Stomach (tissue), 9 donors: ENCODE data around the gene MBD3L2B. TPM values are rescaled to one million over a fixed set of nuclear protein-coding genes. Genes with fewer than 3 reads are reported as not detected.

Experiments used
- DNase-seq, 2 donors: peaks; one replicate each; pipeline versions ENCODE4 v3.0.0 to v3.0.0-alpha.2; 2013 to 2019
- H3K27ac ChIP-seq, 5 donors: fragments of 200-600 bp in 4 of 5; sonication (generic) in 4 of 5; one replicate each; pipeline ENCODE4 v1.5.1; 2013 to 2019; ENCODE audit warnings: mild to moderate bottlenecking in 1 of 5, moderate library complexity in 1 of 5
- H3K27me3 ChIP-seq, 3 donors: fragments of 200-600 bp; sonication (generic); one replicate each; pipeline ENCODE4 v1.5.1; 2017 to 2019; ENCODE audit warnings: mixed run types in 1 of 3
- H3K36me3 ChIP-seq, 4 donors: fragments of 200-600 bp; sonication (generic); 1 replicate in 3 of 4; 2 replicates in 1 of 4; pipeline ENCODE4 v1.5.1; 2016 to 2019
- H3K4me1 ChIP-seq, 4 donors: fragments of 200-600 bp; sonication (generic); one replicate each; pipeline ENCODE4 v1.5.1; 2016 to 2019
- H3K4me3 ChIP-seq, 4 donors: fragments of 200-600 bp; sonication (generic) in 3 of 4; one replicate each; pipeline ENCODE4 v1.5.1; 2016 to 2019; ENCODE audit warnings: mild to moderate bottlenecking in 1 of 4
- H3K9me3 ChIP-seq, 4 donors: fragments of 200-600 bp; sonication (generic); one replicate each; pipeline ENCODE4 v1.5.1; 2016 to 2019
- CTCF ChIP-seq, 7 experiments: fragments of 450-650 bp in 4 of 7; fragments of 200-600 bp in 3 of 7; sonication (generic) in 3 of 7; IDR thresholded peaks; one replicate each; pipeline ENCODE4 v1.5.1; 2016 to 2019; ENCODE audit warnings: antibody characterized with exemption in 7 of 7, control low read depth in 2 of 7, mild to moderate bottlenecking in 1 of 7
- EP300 ChIP-seq: sonication (generic); formaldehyde crosslinking; IDR thresholded peaks from one replicate; pipeline ENCODE4 v1.6.1; 2017; ENCODE audit warnings: antibody characterized with exemption
- POLR2A ChIP-seq, 4 donors: fragments of 450-650 bp; IDR thresholded peaks; one replicate each; pipeline ENCODE4 v1.6.1; 2016; ENCODE audit warnings: antibody characterized with exemption in 4 of 4, control low read depth in 2 of 4, mild to moderate bottlenecking in 1 of 4, moderate library complexity in 1 of 4
- POLR2AphosphoS5 ChIP-seq, 3 donors: sonication (generic); formaldehyde crosslinking; IDR thresholded peaks; one replicate each; pipeline ENCODE4 v1.6.1; 2016; ENCODE audit warnings: antibody characterized with exemption in 3 of 3
- WGBS, 5 donors: extraction: QIAGEN DNeasy Blood & Tissue Kit in 3 of 5; methylation state at CpG; one replicate each; pipeline versions ENCODE4 v1.1.5 to v1.1.7; 2013 to 2018; 5-methylcytosine and 5-hydroxymethylcytosine counted together
- intact Hi-C: fragments of 100-400 bp; cut with DNase I; formaldehyde crosslinking; loops from one replicate; pipeline ENCODE4 v1.15.1; 2023; ENCODE audit warnings: low total_unique reads
- polyA plus RNA-seq, 3 donors: library from polyadenylated mRNA; stranded (reverse); fragments of 200-250 nt; gene quantifications; one replicate each; pipeline ENCODE4 v1.2.3, GENCODE V29; 2013
- total RNA-seq, 5 donors: library from RNA; depleted of rRNA; stranded (reverse); fragments of >200 nt; gene quantifications; one replicate each; pipeline versions ENCODE4 v1.1.0 to v1.2.3, GENCODE V29; 2014 to 2016
- donor health status: healthy with polysubstance abuse.
- donor health status: Bipolar disorder and iron deficiency.
- donor health status: healthy.

MBD3L2B gene
- total and polyA plus RNA-seq, 8 donors = not detected

GRCh38 chr19:7004313-7004931 is 16.8 kb downstream of the MBD3L2B start:
- DNase-seq = peak in 1 of 2 donors; percentile 74
- peaks cover 0 to 7% (median 0%) of the 10 kb centered on the region in 3 donors for H3K27me3 ChIP-seq
- H3K4me3 ChIP-seq = no peak overlapping the region
- WGBS, 5 donors = 52 to 89% (median 61%) methylated on average over 18 of the region's 18 CpGs
- H3K9me3 ChIP-seq = no peaks in the 10 kb centered on the region
- TF ChIP-seq EP300 (no peak), POLR2A (IDR thresholded peaks at IDR 0.05) (no peak), POLR2AphosphoS5 (IDR thresholded peaks at IDR 0.05) (no peak), CTCF (IDR thresholded peaks at IDR 0.05) (no peak)
- no peak overlapping the region for H3K27ac ChIP-seq
- intact Hi-C loops = no loop called here
- no peaks in the 10 kb centered on the region for H3K36me3 ChIP-seq
- no peaks in the 10 kb centered on the region for H3K4me1 ChIP-seq

GRCh38 chr19:7000816-7001215 is 20.4 kb downstream of the MBD3L2B start:
- no peaks in the 10 kb centered on the region for H3K4me1 ChIP-seq
- no peak for DNase-seq
- 68 to 81% (median 78%) methylated on average over 1 of the region's 1 CpG for WGBS, 5 donors
- H3K4me3 ChIP-seq = no peak overlapping the region
- TF ChIP-seq POLR2AphosphoS5 (IDR thresholded peaks at IDR 0.05) (no peak), EP300 (no peak), POLR2A (IDR thresholded peaks at IDR 0.05) (no peak), CTCF (IDR thresholded peaks at IDR 0.05) (no peak)
- no peaks in the 10 kb centered on the region for H3K9me3 ChIP-seq
- no peaks in the 10 kb centered on the region for H3K36me3 ChIP-seq
- intact Hi-C loops = no loop called here
- peaks cover 0 to 7% (median 0%) of the 10 kb centered on the region in 3 donors for H3K27me3 ChIP-seq
- no peak overlapping the region for H3K27ac ChIP-seq

- H3K4me3 ChIP-seq = no peak overlapping the region
- TF ChIP-seq CTCF (IDR thresholded peaks at IDR 0.05) (no peak), POLR2A (IDR thresholded peaks at IDR 0.05) (no peak), POLR2AphosphoS5 (IDR thresholded peaks at IDR 0.05) (no peak), EP300 (no peak)
- H3K4me1 ChIP-seq = no peaks in the 10 kb centered on the region
- peak in 1 of 2 donors; percentile 5 for DNase-seq
- H3K27me3 ChIP-seq = peaks cover 0 to 7% (median 0%) of the 10 kb centered on the region in 3 donors
- intact Hi-C loops = no loop called here
- H3K27ac ChIP-seq = no peak overlapping the region
- no peaks in the 10 kb centered on the region for H3K36me3 ChIP-seq
- 55 to 68% (median 61%) methylated on average over 3 of the region's 3 CpGs for WGBS, 5 donors
- H3K9me3 ChIP-seq = no peaks in the 10 kb centered on the region
These were observed 20.9 kb downstream of the MBD3L2B start for GRCh38 chr19:7000333-7000732.

- peaks cover 0 to 7% (median 0%) of the 10 kb centered on the region in 3 donors for H3K27me3 ChIP-seq
- no peak for DNase-seq
- no peak overlapping the region for H3K4me3 ChIP-seq
- no peaks in the 10 kb centered on the region for H3K4me1 ChIP-seq
- no peak overlapping the region for H3K27ac ChIP-seq
- H3K36me3 ChIP-seq = no peaks in the 10 kb centered on the region
- no peaks in the 10 kb centered on the region for H3K9me3 ChIP-seq
- intact Hi-C loops = no loop called here
- WGBS, 5 donors = 58 to 78% (median 73%) methylated on average over 7 of the region's 7 CpGs
- TF ChIP-seq POLR2AphosphoS5 (IDR thresholded peaks at IDR 0.05) (no peak), POLR2A (IDR thresholded peaks at IDR 0.05) (no peak), EP300 (no peak), CTCF (IDR thresholded peaks at IDR 0.05) (no peak)
These were observed 21.3 kb downstream of the MBD3L2B start for GRCh38 chr19:6999933-7000332.
